Measurements from ENCODE around the gene MEIS1.

DNA sequence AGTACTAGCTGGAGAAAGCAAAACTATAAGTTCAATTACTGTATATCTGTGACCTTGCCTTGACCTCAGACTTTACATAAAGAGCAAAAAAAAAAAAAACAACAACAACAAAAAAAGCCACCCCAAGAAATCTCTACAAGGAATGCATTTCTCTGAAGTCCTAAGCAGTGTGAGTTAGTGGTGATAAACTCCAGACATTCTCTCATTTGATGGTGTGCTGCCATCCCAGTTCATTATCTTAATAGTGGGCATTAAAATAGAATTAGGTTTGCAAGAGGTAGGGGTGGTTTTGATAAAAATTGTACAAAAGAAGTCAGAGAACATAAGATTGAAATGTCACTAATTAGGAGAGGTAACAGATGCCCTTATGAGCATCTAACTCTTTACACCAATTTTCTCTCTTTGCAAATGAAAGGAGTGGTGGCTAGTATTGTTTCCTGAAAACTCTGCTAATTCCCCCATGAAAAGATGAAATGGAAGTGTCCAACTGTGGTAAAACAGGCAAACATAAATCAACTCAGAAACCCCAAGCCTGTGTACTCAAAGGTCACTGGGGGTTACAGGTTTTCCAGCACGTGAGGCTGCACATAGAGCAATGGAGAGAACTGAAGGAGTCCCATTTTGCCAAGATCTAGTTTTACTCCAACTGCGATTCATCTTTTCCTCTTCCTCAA is 131.9 kb downstream of the MEIS1 start:
- TF ChIP-seq, protein P1, sequence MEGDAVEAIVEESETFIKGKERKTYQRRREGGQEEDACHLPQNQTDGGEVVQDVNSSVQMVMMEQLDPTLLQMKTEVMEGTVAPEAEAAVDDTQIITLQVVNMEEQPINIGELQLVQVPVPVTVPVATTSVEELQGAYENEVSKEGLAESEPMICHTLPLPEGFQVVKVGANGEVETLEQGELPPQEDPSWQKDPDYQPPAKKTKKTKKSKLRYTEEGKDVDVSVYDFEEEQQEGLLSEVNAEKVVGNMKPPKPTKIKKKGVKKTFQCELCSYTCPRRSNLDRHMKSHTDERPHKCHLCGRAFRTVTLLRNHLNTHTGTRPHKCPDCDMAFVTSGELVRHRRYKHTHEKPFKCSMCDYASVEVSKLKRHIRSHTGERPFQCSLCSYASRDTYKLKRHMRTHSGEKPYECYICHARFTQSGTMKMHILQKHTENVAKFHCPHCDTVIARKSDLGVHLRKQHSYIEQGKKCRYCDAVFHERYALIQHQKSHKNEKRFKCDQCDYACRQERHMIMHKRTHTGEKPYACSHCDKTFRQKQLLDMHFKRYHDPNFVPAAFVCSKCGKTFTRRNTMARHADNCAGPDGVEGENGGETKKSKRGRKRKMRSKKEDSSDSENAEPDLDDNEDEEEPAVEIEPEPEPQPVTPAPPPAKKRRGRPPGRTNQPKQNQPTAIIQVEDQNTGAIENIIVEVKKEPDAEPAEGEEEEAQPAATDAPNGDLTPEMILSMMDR (IDR thresholded peaks at IDR 0.05; ENCODE audit: insufficient read depth, low read depth, low read length), result no peak
- no peak for TF ChIP-seq EZH2 (IDR thresholded peaks at IDR 0.05; ENCODE audit: insufficient read depth, low read length)

Measured in astrocyte (in vitro differentiated cells and primary cell).